Embryonic facial prominence (tissue), 1 donor: Measurements from ENCODE around the gene BLTP3B.

Source experiments
- DNase-seq: peaks from one replicate; pipeline ENCODE4 v3.0.0-alpha.2; 2016; ENCODE audit errors: extremely low spot score

The BLTP3B gene

DNA sequence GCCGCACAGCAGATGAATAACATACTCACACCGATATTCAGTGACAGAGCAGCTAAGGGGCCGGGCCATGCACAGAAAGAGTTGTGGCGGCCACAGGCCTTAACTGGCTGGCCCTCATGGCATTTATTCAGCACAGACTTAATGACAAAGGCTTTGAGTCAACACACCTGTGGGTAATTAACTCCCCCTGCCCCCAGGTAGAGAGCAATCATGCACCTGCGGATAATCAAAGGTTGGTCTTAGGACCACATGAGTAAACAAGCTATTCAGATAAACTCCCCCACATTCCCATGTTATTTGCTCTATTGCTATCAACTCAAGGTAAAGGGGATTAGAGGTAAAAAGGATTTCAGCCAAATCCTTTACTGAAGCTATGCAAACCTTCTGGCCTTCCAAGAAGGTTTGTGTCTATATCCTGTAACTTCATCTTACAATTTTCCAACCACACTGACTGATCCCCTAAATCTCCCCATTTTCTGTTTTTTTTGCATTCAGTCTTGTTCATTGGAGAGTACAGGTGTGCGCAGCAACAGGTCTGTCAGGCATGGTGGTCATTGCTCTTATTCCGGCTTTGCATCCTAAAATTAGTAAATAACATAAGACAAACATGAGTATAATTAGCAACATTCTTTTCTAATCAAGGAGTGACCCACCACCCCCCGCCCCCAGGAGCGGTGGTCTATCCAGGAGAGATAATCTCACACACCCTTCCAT is 16.9 kb upstream of the BLTP3B start:
- no peak for DNase-seq

DNA sequence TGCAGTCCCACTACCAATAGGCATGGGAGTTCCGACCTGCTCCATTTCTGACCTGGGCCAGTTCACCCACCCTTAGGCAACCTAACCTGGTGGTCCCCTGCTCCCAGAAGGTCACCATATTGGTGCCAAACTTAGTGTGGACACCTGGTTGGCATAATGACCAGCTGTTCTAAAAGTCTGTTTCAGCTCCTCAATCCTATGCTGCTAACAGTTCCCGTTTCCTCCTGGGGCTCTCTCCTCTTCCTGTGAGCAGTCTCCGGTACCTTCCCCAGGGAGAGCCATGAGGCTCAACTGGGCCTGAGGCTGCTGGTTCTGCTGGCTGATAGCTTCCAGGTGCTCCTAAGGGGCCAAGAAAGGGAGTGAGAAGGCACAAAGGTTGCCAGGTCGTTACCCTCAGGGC is 15.9 kb upstream of the BLTP3B start:
- DNase-seq = no peak

DNA sequence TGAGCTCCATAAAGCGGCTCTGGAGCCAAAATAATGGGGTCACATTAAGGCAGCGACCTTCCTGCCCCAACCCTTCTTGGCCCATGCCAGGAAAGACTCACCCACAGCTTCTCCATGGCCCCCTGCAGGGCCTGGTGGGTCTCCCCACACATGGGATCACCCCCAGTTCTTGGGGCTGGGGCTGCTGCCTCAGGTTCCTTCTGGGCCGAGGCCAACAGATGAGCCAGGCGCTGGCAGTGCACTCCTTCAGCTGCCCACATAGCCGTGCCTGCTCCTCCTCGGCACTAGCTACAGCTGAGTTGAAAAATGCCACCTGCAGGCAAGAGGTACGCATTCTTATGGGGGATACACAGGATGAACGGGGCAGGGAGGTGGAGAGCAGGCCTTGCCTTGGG is 14.8 kb upstream of the BLTP3B start:
- no peak for DNase-seq

DNA sequence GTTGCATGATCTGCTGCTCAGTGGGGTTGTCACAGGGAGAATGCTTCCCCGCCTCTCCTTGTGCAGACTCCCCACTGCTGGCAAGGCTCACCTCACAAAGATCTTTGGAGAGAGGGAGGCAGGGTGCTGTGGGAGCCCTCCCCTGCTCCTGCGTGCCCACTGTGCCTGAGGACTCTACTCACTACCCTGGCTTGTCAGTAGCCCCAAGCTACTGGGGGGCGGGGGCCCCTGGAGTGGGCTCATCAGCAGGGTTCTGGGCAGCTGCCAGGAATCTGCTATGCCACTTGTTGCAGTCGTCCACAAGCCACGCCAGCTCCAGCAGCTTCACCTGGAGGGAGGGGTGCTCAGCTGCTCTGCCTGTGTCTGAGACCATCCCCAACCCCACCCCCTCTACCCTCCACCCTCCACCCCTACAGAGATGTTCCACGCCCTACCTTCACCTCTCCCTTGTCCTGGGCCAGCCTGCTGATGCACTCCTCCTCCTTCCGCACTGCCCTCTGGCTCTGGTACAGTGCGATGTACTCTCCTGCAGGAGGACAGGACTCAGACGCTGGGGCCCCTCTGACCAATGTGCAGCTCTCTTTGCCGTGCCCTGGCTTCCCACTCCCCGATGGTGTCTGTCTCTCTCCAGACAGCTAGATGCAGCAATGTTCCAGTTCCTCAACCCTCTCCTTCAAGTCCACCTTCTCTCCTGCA is 14.2 kb upstream of the BLTP3B start:
- DNase-seq = no peak

DNA sequence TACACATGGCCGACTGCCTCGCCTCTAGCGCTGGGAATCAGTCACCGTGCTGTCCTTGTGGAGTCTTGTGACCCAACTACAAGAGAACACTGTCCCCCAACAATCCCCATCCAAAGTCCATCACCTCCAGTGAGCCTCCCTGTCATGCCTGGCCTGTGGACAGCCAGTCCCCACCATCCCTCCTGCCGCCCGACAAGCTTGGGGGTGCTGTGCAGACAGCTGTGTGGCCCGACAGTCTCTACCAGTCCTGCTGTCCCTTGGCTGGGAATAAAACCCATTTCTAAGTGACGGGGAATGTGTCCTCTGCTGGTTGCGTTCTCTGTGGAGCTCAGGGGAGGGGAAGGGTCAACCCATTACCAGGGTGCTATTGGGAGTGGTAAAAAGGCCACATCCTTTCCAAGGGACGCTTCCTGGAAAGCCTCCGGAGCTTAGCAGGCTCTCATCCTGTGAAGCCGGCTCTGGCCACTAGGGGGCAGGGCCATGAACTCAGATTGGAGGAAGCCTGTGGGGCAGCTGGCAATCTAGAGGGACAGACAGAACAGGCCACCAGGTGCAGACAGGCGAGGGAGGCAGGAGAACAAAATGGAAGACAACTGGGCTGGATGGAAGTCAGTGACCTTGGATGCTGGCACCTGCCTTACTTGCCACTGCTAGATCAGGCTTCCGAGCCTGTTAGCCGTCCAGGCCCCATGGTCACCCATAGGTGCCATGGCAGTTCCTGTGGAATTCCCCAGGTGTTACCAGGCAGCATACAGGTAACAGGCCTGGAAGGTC is 12.0 kb upstream of the BLTP3B start:
- DNase-seq = no peak

DNA sequence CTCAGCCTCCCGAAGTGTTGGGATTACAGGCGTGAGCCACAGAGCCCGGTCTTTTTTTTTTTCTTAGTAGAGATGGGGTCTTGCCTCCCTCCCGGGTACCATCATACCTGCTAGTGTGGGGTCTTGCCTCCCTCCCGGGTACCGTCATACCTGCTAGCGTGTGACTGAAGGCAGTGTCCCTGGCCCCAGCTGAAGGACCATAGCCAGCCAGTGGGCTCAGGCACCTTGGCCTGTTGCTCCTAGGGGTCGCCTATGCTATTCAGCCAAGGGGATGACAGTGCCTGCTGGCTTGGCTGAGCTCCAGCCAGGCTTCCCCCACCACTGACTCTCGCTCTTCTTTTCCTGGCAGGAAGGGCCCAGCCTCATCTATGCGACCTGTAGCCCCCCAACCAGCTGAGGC is 10.5 kb upstream of the BLTP3B start:
- no peak for DNase-seq

DNA sequence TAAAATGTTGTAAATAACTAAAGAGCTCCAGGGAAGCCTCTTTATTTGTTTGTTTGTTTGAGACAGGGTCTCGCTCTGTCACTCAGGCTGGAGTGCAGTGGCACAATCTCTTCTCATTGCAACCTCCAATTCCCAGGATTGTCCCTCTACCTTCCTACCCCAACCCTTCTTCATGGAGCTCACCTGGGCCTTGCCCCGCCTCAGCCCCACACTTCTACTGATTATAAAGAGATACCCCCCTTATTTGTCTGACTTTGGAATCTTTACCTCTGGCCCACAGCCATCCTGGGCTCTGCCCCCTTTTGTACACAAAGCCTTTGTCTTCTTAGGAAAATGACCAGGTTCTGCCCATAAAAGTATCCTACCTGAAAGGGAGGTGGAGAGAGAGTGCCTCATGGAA is 9.1 kb upstream of the BLTP3B start:
- no peak for DNase-seq

DNA sequence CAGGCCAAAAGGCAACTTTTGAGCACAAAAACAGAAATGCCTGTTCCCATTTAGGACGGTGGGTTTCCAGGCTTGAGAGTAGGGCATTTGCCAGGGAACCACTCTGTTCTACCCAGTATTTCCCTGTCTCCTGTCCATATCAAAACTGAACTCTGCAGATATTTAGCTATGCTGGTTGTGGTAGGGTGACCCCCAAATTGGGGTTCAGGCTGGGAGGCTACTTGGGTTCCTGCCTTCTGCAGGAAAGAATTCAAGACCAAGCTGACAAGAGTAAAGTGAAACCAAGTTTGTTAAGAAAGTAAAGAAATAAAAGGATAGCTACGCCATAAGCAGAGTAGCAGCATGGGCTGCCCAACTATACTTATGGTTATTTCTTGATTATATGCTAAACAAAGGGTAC is 3.6 kb upstream of the BLTP3B start:
- DNase-seq = no peak

DNA sequence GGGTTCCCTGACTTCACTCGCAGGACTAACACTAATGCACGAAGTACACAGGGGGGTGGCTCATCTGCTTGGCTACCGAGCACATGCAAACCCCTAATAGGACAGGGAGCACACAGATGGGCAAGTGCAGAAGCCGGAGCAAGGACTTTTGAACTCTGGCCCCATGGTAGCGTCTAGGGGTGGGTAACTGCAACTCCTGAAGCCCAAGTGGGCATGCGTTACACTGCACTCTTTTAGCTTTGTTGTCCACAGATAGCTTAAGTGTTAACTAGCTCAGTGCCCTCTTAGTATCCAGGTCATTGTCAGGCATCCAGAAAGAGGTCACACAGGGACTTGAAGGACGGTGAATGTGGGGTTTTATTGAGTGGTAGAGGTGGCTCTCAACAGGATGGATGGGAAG is 3.0 kb upstream of the BLTP3B start:
- no peak for DNase-seq

DNA sequence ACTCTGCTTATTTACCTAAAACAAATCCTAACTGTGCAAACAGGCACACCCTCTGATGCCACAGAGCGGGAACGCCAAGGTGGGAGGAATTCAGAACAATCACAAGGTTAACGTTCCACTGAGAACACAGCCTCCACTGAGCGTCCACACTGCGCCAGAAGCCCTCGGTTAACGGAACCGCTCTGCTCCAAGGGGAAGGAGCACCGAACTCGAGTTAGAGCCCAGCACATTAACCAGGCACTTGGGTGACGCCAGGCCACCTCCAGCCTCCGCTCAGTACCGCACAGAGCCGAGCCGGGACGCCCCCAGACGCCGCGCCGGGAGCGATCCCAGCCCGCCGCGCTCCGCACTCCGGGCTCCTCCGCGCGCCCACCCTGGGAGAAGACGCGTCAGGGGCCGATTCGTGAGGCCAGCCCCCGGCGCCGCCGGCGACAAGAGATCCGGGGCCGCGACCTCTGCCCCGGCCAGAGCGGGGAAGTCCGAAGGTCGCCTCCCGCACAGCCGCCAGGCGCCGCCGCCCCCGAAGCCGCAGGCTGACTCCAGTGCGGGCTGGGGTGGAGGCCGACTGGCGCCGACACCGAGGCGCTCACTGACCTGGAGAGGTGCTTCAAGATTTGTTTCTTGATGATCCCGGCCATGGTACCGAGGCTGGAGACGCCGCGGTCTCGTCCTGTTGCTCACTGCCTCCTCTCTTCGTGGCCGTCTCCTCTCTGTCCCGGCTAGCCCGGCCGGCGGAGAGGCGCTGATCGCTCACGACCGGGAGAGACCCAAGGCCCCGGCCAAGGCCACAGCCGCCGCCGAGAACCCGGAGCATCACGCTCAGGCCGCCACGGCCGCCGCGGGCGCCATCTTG is 450 bp downstream of the BLTP3B start:
- DNase-seq = peak; percentile 35

DNA sequence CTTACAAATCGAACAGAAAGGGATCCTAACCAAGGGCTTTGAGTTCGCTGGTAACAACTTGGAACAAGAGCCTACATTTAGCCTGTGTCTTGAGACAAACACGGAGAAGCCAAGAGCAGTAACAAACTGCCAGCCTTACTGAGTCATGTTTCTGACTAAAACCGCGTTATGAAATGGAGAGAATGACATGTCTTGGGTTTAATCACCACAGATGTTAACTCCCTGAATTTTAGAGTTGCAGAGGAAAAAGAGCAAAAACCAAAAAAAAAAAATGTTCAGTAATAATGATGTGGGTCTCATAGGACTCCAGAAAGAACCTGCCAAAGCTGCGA is 1.0 kb downstream of the BLTP3B start:
- no peak for DNase-seq

DNA sequence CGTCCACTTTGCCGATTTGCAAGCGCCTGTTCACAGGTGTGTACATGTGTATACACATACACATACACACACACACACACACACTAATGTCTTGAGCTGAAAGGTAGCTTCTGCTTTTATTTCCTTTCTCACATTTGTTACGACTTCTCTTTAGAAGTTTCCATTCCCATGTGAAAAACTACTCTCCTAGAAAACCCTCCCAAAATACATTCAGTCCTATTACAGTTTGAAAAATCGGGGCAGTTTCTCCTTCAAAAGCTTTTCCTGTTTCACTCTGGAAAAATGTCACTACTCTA is 3.9 kb downstream of the BLTP3B start:
- DNase-seq = no peak

DNA sequence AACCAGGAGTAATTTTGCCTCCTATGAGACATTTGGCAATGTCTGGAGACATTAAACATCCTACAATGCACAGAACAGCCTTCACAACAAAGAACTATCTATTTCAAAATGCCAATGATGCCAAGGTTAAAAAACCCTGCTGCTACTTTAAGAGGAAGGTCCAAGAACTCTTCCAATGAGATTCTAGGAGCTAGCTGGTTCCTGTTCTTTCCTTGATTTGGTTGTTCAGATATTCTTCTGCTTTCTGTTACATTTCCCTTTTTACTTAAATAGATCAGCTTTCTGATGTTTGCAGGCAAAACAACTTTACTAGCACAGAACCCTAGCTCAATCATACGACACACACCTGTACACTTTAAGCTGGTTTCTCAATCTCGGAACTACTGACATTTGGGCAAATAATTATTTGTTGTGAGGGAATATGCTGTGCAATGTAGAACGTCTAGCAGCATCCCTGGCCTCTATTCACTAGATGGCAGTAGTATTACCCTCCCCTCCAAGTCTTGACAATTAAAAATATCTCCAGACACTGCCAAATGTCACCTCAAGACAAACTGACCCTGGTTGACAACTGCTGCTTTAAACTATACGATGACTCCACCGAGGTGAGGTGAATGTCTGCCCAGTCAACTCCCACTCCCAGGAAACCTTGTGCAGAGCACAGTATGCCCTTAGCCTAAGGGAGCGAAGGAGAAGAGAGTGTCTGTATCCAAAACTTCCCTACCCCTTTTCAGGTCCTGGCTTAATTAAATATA is 4.4 kb downstream of the BLTP3B start:
- DNase-seq = no peak

DNA sequence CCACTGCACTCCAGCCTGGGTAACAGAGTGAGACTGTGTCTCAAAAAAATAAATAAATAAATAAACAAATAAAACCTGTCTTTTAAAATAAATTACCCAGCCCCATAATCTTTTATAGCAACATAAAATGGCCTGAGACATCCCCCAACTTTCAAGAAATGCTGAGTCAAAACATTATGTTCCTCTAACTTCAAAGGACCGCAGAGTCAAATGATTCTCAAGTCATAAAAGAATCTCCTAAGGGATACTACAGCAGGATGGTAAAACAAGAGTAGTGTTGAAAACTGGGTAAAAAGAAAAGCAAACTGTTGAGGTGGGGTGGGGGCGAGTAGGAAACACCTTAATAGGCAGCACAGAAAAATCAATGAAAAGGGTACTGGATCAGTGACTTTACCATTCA is 9.5 kb downstream of the BLTP3B start:
- no peak for DNase-seq

DNA sequence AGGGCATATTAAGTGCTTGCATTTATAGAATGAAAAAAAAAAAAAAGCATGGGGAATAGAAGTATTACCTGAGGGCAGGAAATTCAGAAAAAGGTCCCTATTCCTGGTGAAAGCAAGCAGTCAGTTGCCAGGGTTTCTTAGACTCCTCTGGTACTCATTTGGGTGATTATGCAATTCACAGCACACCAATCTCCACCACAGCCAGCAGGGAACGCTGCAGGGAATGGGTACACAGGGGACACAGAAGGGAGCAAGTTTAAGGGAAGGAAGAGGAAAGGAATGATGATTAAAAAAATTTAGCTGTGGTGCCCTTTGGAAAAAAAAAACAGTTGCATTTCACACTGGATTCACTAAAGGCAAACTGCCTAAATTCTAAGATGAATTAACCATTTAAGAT is 14.2 kb downstream of the BLTP3B start:
- DNase-seq = no peak

DNA sequence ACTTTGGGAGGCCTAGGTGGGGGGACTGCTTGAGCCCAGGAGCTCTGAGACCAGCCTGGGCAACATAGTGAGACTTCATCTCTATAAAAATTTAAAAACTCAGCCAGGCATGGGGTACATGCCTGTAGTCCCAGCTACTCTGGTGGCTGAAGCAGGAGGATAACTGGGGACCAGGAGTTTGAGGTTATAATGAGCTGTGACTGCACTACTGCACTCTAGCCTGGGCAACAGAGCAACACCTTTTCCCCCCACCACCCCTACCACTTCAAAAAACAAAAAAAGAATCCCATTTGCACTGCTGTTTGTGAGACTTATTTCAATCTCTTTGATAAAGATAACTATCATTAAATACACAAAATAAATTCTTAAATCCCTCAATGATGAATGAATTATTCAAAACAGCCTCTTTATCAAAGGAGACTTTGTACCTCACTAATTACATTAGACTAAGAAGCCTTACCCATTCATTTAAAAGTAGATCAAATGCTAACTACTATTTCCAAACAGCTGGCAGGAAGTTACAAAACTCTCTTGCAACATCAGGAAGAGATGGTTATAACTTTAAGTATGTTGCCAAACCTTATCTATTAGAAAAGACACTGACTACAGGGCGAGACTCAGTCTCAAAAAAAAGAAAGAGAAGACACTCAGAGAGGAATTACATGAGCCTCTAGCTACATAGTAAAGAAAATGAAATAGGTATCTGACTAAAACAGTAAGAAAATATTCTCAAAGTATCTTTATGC is 14.7 kb downstream of the BLTP3B start:
- DNase-seq = no peak

DNA sequence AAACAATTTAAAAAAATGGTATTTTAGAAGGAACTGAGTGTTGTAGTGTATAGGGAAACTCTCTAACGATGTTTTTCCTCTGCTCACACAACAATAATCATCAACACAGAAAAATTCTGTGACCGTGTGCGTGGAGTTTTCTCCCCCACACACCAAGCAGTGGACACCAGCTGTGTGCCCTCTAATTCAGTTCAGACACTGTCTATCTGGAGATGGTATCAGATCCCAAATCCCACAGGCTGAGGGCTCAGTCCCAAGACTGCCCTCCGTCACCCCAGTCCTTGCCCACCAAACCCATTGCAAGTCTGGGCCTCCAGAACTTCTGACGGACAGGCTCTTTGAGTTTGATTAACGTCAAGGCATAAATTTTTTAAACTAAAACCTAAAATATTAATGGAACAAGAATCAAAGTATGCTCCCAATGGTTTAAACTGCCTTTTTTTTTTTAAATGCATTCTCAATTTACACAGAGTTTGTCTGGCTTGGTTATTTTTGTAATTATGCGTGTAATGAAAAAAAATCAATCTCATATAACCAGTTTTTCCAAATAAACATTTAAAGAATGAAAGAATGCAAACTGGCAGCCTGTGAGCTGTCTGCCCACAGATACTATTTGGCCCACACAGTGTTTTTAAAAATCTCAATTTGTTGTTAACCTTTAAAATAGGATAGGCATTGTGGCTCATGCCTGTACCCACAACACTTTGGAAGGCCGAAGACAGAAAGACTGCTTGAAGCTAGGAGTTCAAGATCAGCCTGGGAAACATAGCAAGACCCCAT is 19.2 kb downstream of the BLTP3B start:
- no peak for DNase-seq

DNA sequence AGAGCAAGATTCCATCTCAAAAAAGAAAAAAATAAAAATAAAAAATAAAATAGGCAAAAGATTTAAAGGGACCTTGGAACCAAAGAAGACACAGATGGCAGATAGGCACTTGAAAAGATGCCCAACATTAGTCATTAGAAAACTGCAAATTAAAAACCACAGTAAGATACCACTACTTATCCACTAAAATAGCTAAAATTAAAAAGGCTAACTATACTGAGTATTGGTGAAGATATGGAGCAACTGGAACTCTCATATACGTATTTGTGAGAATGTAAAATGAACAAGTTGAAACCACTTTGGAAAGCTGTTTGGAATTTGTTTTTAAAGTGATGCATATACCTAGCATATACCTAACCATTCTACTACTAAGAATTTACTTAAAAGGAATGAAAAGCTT is 22.3 kb downstream of the BLTP3B start:
- no peak for DNase-seq

DNA sequence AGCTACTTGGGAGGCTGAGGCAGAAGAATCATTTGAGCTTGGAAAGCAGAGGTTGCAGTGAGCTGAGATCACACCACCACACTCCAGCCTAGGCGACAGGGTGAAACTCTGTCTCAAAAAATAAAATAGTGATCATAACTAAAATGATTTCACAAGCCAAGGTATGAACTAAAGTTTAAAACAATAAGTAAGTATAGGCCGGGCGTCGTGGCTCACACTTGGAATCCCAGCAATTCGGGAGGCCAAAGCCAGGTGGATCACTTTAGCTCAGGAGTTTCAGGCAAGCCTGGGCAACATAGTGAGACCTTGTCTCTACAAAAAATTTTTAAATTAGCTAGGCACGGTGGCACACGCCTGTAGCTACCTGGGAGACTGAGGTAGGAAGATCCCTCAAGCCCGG is 27.4 kb downstream of the BLTP3B start:
- no peak for DNase-seq

DNA sequence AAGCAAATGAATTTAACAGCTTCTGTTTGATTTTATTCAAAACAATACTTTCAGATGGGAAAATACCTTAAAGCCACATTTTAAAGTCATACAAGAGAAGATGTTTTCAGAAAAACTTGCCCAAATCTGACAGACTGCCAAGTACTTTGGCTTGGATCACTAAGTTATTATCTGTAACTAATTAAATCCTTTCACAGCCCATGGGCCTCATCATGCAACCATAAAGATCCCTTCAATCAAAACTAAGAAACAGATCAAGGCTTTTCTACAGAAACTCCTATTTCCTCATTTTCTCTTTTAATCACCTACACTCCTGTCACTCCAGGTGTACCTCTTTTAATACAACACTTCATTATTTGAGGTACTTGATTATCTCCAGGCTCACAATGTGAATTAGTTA is 28.1 kb downstream of the BLTP3B start:
- no peak for DNase-seq
